Activated CD8-positive, alpha-beta memory T cell treated with anti-CD3 and anti-CD28 coated beads for 36 hours (primary cell): ENCODE measurements around the gene NUDC. TPM values are rescaled to one million over a fixed set of nuclear protein-coding genes. Genes with fewer than 3 reads are reported as not detected.

Experiments
- CTCF ChIA-PET: fragments of 350-600 bp; sonication (Branson Sonifier 250); formaldehyde crosslinking; loops from one replicate; lab custom pipeline; 2021; ENCODE audit warnings: antibody characterized with exemption; lab: Charles Lee
- POLR2A ChIA-PET: fragments of 350-600 bp; sonication (Branson Sonifier 250); formaldehyde crosslinking; loops from one replicate; lab custom pipeline; 2021; ENCODE audit warnings: antibody characterized with exemption; lab: Charles Lee
- total RNA-seq, 2 experiments: library from RNA; stranded (reverse); gene quantifications; one replicate each; pipeline ENCODE4 v1.2.3, GENCODE V29; 2021

NUDC gene
- total RNA-seq, 2 experiments from 2014 or later, result 160 to 161 TPM

DNA sequence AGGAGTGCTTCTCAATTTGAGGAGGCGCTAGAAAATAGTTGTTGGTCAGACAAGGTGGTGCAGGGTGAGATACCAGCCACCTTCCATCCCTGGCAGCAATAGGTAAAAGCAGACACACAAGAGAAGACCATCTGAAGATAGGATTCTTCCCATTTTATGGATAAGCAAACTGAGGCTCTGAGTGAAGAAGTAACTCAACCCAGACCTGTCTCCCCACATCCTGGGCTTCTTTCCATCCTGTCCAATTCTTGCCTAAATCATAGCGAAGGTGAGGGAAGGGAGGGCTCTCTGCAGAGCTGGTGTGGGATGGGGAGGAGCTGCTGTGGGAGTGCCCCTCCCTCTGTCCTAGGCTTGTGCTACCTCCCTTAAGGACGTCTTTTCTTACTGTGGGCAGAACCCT, 50.0 kb downstream of the NUDC start:
- POLR2A ChIA-PET, result no interaction called here
- CTCF ChIA-PET, result no interaction called here

DNA sequence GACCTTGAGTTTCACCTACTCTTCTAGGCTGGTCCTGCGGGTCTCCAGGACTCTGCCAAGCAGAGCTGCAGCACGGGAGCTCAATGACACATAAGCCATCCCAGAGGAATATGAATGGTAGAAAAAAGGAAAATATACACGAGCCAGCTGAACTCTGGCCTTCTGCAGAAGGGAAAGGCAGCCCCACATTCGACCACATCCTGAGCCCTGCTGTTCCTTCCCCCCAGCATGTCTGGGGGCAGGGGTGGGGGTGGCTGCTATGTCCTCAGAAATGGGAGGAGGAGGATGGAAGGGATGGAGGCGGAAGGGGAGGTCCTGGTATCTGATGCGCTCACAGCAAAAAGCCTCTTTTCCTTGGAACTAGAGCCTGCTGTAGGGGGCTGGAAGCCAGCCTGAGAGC, 50.8 kb downstream of the NUDC start:
- POLR2A ChIA-PET, result no interaction called here
- CTCF ChIA-PET, result no interaction called here

DNA sequence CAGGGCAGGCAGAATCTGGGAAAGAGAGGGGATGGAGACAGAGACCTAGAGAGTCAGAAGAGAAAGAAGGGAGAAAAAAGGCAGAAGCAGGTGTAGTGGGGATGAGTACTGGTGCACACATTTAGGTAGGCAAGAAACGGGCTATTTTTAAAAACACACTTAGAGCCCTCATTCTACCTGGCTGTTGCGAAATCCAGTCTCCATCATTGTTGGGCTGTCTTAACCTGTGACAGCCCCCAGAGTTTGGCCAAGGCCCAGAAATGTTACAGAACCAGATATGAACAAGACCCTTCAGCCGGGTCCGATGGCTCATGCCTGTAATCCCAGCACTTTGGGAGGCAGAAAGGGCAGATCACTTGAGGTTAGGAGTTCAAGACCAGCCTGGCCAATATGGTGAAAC, 51.3 kb downstream of the NUDC start:
- ChIA-PET POLR2A (no interaction called here), CTCF (no interaction called here)

DNA sequence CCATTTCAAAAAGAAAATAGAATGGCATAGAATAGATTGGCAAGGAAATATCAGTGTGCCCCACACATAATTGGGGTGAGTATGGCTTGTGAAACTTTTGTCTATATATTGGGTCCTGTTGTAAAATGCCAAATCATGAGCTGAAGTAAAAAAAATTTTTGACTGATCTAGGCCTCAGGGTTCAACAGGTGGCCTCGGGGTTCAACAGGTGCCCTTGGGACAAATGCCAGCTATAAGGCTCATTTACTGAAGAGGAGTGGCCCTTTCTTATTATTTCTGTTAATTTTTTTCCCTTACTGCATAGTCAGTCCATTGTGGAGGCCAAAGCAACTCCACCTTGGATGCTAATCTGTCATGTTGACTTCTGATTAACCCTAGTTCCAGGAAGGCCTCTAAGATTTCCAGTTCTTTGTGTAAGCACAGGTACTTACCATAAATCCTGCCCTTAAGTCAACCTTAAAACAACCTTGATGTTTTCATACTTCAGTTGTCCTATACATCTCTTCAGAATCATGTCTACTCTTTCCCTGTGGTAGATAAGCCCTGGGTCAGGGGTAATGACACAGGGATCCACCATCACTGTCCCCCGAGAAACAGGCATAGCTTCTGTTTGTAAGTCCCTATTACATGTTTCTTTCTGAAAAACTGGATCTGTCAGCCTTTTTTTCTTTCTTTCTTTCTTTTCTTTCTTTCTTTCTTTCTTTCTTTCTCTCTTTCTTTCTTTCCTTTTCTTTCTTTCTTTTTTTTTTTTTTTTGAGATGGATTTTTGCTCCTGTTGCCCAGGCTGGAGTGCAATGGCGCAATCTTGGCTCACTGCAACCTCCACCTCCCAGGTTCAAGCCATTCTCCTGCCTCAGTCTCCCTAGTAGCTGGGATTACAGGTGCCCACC, 55.3 kb downstream of the NUDC start:
- ChIA-PET POLR2A (no interaction called here), CTCF (interaction anchor here (0.7 kb wide), 1 partner anchor 1577 kb away, joined by 3 read pairs; no protein-coding TSS in a partner anchor)

DNA sequence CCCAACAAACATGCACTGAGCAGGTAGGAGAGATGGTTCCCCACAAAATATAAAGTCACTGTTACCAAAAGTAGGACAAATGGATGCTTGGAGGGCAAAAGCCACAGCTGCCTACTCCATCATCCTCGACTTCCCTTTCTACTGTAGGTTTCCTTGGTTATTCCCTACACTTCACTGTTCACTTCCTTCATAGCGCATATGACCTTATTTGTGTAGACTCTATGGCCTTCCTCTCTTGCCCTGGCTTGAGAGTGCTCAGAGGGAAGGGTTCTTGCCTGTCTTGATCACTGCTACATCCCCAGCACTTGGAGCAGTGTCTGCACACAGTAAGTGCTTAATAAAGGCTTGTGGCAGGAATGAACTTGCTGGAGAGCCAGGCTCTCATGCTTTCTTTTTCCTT, 57.4 kb downstream of the NUDC start:
- ChIA-PET CTCF (no interaction called here), POLR2A (no interaction called here)

DNA sequence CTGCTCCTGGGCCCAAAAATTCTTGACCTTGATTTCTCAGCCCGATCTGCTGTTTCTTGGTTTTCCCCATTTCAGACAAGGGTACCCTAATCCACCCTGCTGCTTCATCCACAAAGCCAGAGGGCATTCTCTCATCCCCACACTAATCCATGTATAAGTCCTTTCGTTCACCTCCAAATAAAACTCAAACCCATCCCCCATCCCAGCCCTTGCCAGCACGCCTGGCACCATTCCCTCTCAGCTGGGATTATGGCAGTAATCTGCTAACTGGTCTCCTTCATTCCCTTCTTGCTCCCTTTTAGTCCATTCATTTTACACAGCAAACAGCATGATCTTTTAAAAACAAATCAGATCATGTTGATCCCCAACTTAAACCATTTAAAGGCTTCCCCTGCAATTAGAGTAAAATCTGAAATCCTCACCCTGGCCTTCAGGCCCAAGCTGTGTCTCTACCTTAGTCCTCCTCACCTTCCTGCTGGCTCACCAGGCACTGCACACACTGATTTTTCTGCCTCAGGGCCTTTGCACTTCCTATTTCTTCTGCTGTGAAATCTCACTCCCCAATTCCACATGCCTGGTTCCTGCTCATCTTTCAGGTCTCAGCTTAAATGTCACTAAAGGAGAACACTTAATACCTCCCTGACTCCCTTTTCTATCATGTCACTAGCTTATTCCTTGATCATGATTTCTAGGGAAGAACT, 59.8 kb downstream of the NUDC start:
- ChIA-PET CTCF (interaction anchor here (1.3 kb wide), 1 partner anchor 16 kb away, joined by 7 read pairs; no protein-coding TSS in a partner anchor), POLR2A (interaction anchor here (0.5 kb wide), 1 partner anchor 27 kb away, joined by 9 read pairs; no protein-coding TSS in a partner anchor)

DNA sequence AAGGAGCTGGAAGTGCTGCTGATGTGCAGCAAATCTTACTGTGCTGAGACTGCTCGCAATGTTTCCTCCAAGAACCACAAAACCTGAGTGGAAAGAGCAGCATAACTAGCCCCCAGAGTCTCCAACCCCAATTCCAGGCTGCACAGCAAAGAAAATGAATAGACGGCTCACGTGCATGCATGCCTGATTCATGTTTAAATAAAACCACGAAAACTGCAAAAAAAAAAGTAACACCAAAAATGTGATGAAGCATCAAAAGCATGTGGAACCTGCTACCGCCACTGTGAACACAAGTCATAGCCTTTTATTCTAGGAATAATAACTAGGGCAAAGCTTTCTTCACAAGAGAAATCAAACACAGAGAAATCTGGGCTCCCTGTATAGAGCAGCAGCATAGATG, 62.3 kb downstream of the NUDC start:
- CTCF ChIA-PET, result no interaction called here
- POLR2A ChIA-PET, result no interaction called here

DNA sequence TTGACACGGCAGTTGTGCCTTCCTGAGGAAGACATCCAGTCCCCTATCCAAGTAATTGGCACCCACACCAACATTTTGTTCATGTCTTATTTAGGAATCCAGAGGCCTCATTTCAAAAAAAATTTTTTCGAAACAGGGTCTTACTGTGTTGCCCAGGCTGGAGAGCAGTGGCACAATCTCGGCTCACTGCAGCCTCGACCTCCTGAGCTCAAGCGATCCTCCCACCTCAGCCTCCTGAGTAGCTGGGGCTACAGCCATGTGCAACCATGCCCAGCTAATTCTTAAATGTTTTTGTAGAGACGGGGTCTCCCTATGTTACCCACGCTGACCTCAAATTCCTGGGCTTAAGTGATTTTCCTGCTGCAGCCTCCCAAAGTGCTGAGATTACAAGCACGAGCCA, 62.7 kb downstream of the NUDC start:
- ChIA-PET CTCF (no interaction called here), POLR2A (no interaction called here)

DNA sequence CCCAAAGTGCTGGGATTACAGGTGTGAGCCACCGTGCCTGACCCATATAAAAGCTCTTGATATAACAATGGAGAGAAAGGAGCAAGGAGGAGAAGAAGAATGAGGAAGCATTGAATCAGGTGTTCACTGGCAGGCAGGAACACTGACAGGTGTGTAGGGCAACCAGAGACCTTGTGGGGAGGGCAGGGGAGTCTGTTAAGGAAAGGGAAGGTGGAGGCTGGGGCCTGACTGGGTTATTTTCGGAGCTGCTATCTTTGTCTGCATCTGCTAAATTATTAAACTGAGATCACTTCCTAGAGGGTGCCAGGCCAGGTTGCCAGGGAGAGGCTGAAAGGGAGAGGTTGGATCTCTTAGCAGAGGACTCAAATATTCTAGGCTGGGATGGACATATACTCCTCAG, 65.1 kb downstream of the NUDC start:
- POLR2A ChIA-PET, result no interaction called here
- CTCF ChIA-PET, result interaction anchor here (0.6 to 2.0 kb wide), 4 partner anchors 11 to 60 kb away, joined by 3 to 12 read pairs (median 4); no protein-coding TSS in a partner anchor

DNA sequence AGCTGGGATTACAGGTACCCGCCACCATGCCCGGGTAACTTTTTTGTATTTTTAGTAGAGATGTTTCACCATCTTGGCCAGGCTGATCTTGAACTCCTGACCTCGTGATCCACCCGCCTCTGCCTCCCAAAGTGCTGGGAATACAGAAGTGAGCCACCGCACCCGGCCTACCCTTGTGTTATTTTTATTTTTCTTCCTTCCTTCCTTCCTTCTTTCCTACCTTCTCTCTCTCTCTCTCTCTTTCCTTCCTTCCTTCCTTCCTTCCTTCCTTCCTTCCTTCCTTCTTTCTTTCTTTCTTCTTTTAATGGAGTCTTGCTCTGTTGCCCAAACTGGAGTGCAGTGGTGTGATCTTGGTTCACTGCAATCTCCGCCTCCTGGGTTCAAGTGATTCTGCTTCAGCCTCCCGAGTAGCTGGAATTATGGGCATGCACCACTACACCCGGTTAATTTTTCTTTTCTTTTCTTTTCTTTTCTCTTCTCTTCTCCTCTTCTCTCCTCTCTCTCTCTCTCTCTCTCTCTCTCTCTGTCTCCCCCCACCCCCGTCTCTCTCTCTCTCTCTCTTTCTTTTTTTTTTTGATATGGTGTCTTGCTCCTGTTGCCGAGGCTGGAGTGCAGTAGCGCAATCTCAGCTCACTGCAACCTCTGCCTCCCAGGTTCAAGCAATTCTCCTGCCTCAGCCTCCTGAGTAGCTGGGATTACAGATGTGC, 68.0 kb downstream of the NUDC start:
- ChIA-PET CTCF (interaction anchor here (0.6 kb wide), 1 partner anchor 1473 kb away, joined by 7 read pairs; no protein-coding TSS in a partner anchor), POLR2A (interaction anchor here (0.6 kb wide), 1 partner anchor 69 kb away, joined by 3 read pairs; no protein-coding TSS in a partner anchor)

DNA sequence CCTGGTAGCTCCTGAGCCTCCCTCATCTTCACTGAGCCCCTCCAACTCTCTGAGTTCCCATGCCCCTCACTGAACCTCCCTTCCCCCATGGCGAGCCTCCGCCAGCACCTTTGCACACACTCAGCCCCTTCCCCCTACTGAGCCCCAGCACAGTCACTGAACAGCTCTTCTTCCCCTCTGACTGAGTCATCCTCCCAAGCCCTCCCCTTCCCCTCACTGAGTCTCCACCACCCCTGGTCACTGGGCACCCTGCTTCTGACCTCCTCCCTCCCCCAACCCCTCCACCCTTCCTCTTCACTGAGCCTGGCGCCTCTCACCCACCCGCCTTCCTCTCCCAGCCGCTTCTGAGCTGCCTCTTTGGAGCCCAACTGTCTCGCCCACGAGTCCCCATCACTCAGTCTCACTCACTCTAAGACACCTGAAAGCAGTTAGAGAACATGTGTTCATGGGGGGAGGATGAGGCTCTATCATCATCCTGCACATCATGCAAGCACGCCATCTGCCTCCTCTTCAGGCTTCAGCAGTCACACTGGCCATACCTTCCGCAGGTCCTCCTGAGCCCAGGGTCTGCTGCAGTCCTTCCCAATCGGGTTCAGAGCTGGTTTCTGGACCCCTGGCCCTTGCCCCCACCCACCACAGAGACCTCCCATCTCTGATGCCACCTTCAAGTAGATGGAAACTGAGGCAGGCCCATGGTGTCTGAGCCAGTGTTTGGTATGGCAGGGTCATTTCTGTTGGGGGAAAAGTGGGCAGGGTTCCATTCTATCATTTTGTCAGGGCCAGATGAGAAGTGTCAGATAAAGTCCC, 70.0 kb downstream of the NUDC start:
- ChIA-PET CTCF (no interaction called here), POLR2A (interaction anchor here (0.6 kb wide), 1 partner anchor 15 kb away, joined by 3 read pairs; no protein-coding TSS in a partner anchor)

DNA sequence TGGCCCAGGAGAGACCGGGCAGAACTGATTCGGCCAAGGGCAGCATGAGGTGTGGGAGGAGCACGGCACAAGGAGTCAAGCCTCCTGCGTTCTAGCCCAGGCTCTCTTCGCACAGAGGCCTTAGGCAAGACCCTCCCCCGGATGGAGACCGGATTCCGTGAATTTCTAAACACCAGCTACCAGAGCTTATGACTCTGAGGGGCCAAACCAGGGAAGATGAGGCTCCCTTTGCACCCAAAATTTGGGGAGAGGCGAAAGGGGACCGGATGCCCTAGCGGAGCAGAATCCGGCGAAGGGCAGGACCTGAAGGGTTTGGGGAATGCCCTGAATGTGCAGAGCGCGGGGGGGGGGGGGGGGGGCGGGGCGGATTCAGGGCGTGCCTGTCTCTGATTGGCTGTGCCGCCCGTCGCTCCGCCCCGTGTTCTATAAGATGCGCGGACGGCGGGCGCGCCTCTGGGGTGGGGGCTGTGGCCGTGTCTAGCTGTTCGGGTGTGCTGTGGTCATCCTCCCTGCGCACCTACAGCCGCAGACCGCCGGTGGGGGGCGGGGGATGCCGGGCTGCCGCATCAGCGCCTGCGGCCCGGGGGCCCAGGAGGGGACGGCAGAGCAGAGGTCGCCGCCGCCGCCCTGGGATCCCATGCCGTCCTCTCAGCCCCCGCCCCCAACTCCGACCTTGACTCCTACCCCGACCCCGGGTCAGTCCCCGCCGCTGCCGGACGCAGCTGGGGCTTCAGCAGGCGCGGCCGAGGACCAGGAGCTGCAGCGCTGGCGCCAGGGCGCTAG, 71.9 kb downstream of the NUDC start, which contains the start of gene TRNP1:
Gene TRNP1 (plus strand): TSS at position 456 of the 783 bp plus-strand sequence. CDS start 95 bp downstream, at position 551.
- POLR2A ChIA-PET, result interaction anchor here (0.7 to 0.8 kb wide), 2 partner anchors 103 to 212 kb away, joined by 3 read pairs; partner anchors contain the start of gene GPN2
- CTCF ChIA-PET, result interaction anchor here (0.8 to 1.4 kb wide), 3 partner anchors 27 to 52 kb away, joined by 3 read pairs; no protein-coding TSS in a partner anchor

DNA sequence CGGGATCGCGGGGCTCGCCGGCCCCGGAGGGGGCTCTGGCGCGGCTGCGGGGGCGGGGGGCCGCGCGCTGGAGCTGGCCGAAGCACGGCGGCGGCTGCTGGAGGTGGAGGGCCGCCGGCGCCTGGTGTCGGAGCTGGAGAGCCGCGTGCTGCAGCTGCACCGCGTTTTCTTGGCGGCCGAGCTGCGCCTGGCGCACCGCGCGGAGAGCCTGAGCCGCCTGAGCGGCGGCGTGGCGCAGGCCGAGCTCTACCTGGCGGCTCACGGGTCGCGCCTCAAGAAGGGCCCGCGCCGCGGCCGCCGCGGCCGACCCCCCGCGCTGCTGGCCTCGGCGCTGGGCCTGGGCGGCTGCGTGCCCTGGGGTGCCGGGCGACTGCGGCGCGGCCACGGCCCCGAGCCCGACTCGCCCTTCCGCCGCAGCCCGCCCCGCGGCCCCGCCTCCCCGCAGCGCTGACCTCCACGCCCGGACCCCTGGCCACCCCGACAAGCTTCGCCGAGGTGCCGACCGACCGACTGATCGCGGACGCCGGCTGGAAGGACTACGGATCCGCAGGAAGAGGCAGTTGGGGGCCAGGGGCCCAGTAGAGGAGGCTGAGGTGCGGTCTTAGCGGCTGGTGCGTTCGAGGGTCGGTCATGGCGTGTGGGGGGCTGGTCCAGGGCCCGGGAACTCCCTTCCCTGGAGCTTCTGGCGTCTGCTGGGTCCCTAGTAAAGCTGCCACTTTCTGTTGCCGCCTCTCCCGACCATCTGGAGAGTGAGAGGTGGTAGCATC, 72.7 kb downstream of the NUDC start:
- ChIA-PET CTCF (interaction anchor here (0.8 to 1.4 kb wide), 4 partner anchors 27 to 52 kb away, joined by 3 read pairs; no protein-coding TSS in a partner anchor), POLR2A (interaction anchor here (0.5 to 0.7 kb wide), 2 partner anchors 211 to 442 kb away, joined by 3 read pairs; no protein-coding TSS in a partner anchor)

DNA sequence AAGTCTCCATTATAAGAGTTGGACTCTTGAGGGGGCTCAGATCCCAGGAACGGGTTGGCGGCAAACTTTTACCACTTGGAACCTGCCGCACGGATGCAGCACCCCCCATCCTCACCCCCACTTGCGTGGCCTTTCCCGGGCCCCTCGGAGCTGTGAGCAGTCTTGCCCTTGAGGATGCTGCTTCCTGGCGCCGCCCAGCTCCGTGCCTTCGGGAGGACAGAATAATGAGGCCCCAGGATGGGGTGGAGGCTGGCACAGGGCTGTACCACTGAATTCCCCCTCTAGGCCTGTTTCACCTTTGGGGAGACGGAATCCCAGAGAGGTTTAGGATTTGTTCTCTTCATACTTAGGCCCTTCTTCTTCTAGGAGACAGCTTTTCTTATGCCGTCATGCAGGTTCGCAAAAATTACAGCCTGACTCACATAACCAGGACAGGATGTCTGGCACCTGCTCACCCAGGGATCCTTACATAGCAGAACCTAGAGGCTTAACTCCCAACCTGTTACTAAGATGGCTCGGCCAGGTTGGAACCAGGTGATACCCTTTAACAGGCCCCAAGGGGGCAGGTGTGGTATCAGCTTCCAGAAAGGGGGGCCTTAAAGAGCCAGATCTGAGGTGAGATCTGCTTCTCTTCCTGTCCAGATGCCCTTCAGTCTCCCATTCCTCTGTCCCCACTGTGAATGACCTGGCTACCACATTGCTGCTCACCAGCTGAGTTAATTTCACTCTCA, 73.4 kb downstream of the NUDC start:
- ChIA-PET CTCF (interaction anchor here (1.0 to 1.1 kb wide), 2 partner anchors 51 to 141 kb away, joined by 3 to 7 read pairs; no protein-coding TSS in a partner anchor), POLR2A (no interaction called here)

DNA sequence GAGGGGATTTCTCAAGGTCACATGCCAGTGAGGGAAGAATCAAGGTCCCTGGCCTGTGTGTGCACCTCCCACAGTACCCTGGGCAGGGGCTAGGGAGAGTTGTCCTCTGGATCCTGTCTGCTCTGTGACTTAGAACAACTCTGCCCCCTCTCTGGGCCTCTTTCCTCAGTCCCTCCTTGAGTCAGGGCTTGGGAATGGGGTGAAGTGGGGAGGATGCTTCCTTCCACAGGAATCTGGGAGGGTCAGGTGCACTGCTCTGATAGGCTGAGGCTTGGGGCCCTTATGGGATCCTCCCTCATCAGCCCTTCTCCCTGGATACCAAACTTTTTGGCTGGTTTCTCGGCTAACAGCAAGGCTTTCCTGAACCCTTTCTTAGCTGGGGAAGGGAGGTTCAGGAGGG, 74.5 kb downstream of the NUDC start:
- POLR2A ChIA-PET, result no interaction called here
- CTCF ChIA-PET, result interaction anchor here (0.7 to 2.8 kb wide), 6 partner anchors 9 to 140 kb away, joined by 3 to 12 read pairs (median 6); no protein-coding TSS in a partner anchor
